OCI-LY1 (cell line): Measurements from ENCODE around the gene PVR.

Source experiments
- CTCF ChIP-seq: fragments of 200-600 bp; sonication (generic), shearing (Covaris generic); IDR thresholded peaks from 2 replicates; pipeline ENCODE4 v1.5.1; 2017; ENCODE audit warnings: mild to moderate bottlenecking, antibody characterized with exemption, low read length, moderate library complexity, mixed read lengths
- EZH2 ChIP-seq: fragments of 200-600 bp; sonication (generic), shearing (Covaris generic); IDR thresholded peaks from 2 replicates; pipeline ENCODE4 v1.8.0; 2017; ENCODE audit warnings: borderline replicate concordance, mixed run types, mild to moderate bottlenecking, antibody characterized with exemption, low read length, moderate library complexity, mixed read lengths

- TF ChIP-seq CTCF, result no peak
- TF ChIP-seq EZH2, result no peak
Measured at GRCh38 chr19:44602081-44602480, 41.6 kb upstream of the PVR start.
